Brain pericyte (primary cell): ENCODE results near the gene IMMT.

Experiments used
- DNase-seq: peaks from one replicate; pipeline ENCODE4 v3.0.0-alpha.2; 2012; ENCODE audit warnings: low read depth, low spot score

IMMT gene

GRCh38 chr2:86143307-86143706 is 52.0 kb downstream of the IMMT start:
- no peak for DNase-seq

- no peak for DNase-seq
These were observed 52.6 kb downstream of the IMMT start for GRCh38 chr2:86142436-86143257.

GRCh38 chr2:86140969-86141392 is 54.3 kb downstream of the IMMT start:
- no peak for DNase-seq

- no peak for DNase-seq
These were observed 55.3 kb downstream of the IMMT start for GRCh38 chr2:86139981-86140380.

GRCh38 chr2:86138736-86139625 is 56.3 kb downstream of the IMMT start:
- no peak for DNase-seq

- DNase-seq: no peak
These were observed 59.1 kb downstream of the IMMT start for GRCh38 chr2:86136141-86136540.

- DNase-seq: no peak
These were observed 59.6 kb downstream of the IMMT start for GRCh38 chr2:86135653-86136052.

GRCh38 chr2:86134709-86135108 is 60.6 kb downstream of the IMMT start:
- DNase-seq: no peak

- no peak for DNase-seq
These were observed 70.6 kb downstream of the IMMT start for GRCh38 chr2:86124683-86125082.

- no peak for DNase-seq
These were observed 71.8 kb downstream of the IMMT start for GRCh38 chr2:86123328-86123925.

GRCh38 chr2:86118130-86118529 is 77.1 kb downstream of the IMMT start:
- DNase-seq: no peak

GRCh38 chr2:86107031-86107430 is 88.2 kb downstream of the IMMT start:
- no peak for DNase-seq

GRCh38 chr2:86105969-86106945 is 89.0 kb downstream of the IMMT start, which contains the start of gene PTCD3:
PTCD3 (plus strand) TSS chr2:86106235; CDS start chr2:86106248, 13 bp downstream.
- DNase-seq: peak; percentile 81

GRCh38 chr2:86105252-86105968 is 89.9 kb downstream of the IMMT start, which contains the start of gene POLR1A:
POLR1A (minus strand) TSS chr2:86105886; CDS start chr2:86105776, 110 bp downstream.
- peak; percentile 88 for DNase-seq

- DNase-seq: no peak
These were observed 93.1 kb downstream of the IMMT start for GRCh38 chr2:86102157-86102556.

- DNase-seq: no peak
These were observed 97.3 kb downstream of the IMMT start for GRCh38 chr2:86097913-86098312.

GRCh38 chr2:86097114-86097896 is 98.0 kb downstream of the IMMT start:
- no peak for DNase-seq

- DNase-seq: no peak
These were observed 101.0 kb downstream of the IMMT start for GRCh38 chr2:86094229-86094628.
